ENCODE results near the gene AUH. TPM values are rescaled to one million over a fixed set of nuclear protein-coding genes. Genes with fewer than 3 reads are reported as not detected.

AUH gene
- polyA plus RNA-seq, 3 donors: 4.0 to 9.9 (median 8.4) TPM

DNA sequence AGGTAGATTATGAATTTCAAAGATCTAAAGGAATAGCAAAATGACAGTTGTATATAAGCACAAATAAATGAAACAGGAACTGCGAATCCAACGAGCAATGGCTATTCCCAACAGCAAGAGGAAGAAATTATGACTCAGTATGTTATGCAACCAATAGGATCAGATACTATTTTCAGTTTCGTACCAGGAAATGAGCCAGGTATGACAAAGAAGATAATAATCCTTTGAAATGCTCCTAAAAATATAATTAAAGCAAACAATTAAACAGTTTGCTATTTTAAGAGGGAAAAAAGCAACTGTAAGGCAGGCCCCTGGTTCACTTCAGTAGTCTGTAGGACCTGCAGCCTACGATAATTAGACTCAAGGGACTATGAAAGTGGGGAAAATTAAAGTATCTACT lies 58.9 kb downstream of the AUH start:
- Histone ChIP-seq H2AFZ (ENCODE audit: insufficient read depth, low read depth, low read length, poor library complexity, severe bottlenecking) (no peak overlapping the region), H3K27me3 (ENCODE audit: control insufficient read depth in 2 of 2, insufficient read depth in 2 of 2, low read length in 2 of 2) (no peaks in the 10 kb centered on the region), H3K9ac (ENCODE audit: insufficient read depth, low read length, poor library complexity, severe bottlenecking) (no peak overlapping the region), H3K9me3 (replicated peaks in 1 of 2; ENCODE audit: control insufficient read depth in 1 of 2, insufficient read depth in 1 of 2, low read length in 2 of 2) (no peaks in the 10 kb centered on the region), H3K27ac (ENCODE audit: low read depth in 1 of 2, low read length in 2 of 2) (peak overlapping the region; percentile 49 to 81), H3K36me3 (replicated peaks in 1 of 2; ENCODE audit: control insufficient read depth in 1 of 2, insufficient read depth in 2 of 2, low read length in 2 of 2) (no peaks in the 10 kb centered on the region), H3K79me2 (ENCODE audit: insufficient read depth, low read length) (peaks cover 3% of the 10 kb centered on the region), H3K4me2 (replicated peaks; ENCODE audit: extremely low read depth, low read length, poor library complexity, severe bottlenecking) (peak overlapping the region; percentile 75), H3K4me3 (replicated peaks in 1 of 3; ENCODE audit: low read depth in 2 of 3, low read length in 3 of 3) (peak overlapping the region; percentile 40 to 69 (median 62)), H4K20me1 (ENCODE audit: insufficient read depth, low read length) (no peaks in the 10 kb centered on the region), H3K4me1 (ENCODE audit: control insufficient read depth in 1 of 2, insufficient read depth in 2 of 2, low read length in 2 of 2) (peaks cover 35 to 59% of the 10 kb centered on the region in 2 donors)
- Mint-ChIP-seq H3K9me3 (no peaks in the 10 kb centered on the region), H3K4me1 (peaks cover 61% of the 10 kb centered on the region), H3K36me3 (peaks cover 9 to 18% of the 10 kb centered on the region in 2 donors), H3K27ac (peak overlapping the region; percentile 81 to 95 (median 91)), H3K27me3 (ENCODE audit: low read depth in 3 of 3) (peaks cover 0 to 3% (median 0%) of the 10 kb centered on the region in 3 donors), H3K4me3 (peak overlapping the region; percentile 58 to 86)
- DNase-seq: peak; percentile 72 to 92 (median 90)
- intact Hi-C loops (cut with micrococcal nuclease): loop anchor here (5.0 to 10.0 kb wide), 4 partner anchors 41 to 124 kb away; partner anchors contain the start of gene AUH (in 1 of the 2)
- TF ChIP-seq, protein P1, sequence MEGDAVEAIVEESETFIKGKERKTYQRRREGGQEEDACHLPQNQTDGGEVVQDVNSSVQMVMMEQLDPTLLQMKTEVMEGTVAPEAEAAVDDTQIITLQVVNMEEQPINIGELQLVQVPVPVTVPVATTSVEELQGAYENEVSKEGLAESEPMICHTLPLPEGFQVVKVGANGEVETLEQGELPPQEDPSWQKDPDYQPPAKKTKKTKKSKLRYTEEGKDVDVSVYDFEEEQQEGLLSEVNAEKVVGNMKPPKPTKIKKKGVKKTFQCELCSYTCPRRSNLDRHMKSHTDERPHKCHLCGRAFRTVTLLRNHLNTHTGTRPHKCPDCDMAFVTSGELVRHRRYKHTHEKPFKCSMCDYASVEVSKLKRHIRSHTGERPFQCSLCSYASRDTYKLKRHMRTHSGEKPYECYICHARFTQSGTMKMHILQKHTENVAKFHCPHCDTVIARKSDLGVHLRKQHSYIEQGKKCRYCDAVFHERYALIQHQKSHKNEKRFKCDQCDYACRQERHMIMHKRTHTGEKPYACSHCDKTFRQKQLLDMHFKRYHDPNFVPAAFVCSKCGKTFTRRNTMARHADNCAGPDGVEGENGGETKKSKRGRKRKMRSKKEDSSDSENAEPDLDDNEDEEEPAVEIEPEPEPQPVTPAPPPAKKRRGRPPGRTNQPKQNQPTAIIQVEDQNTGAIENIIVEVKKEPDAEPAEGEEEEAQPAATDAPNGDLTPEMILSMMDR (IDR thresholded peaks at IDR 0.05): no peak
- WGBS (ENCODE audit: insufficient coverage): no CpG with 5 or more reads among the region's 4 CpGs

DNA sequence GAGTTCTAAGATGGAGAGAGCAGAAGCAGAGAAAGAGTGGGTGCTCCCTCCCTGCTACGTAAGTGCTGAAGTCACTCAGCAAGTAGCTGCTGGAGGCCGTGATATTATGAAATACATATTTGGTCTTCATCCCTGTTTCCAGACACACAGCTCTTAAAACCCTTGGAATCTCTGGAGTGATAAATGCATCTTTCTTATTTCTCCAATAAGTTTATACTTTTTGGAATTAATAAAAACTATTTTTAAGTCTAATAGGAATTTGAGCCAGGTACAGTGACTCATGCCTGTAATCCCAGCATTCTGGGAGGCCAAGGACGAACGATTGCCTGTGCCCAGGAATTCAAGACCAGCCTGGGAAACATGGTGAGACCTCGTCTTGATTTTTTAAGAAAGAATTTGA lies 60.6 kb downstream of the AUH start:
- Mint-ChIP-seq H3K4me1 (peaks cover 74% of the 10 kb centered on the region), H3K9me3 (no peaks in the 10 kb centered on the region), H3K27me3 (ENCODE audit: low read depth in 3 of 3) (peaks cover 0 to 3% (median 0%) of the 10 kb centered on the region in 3 donors), H3K36me3 (peaks cover 9 to 21% of the 10 kb centered on the region in 2 donors), H3K4me3 (no peak overlapping the region), H3K27ac (peak overlapping the region in 2 of 7 donors; percentile 43 to 48)
- no peaks in the 10 kb centered on the region for H3K36me3 ChIP-seq (replicated peaks in 1 of 2; ENCODE audit: control insufficient read depth in 1 of 2, insufficient read depth in 2 of 2, low read length in 2 of 2)
- intact Hi-C loops (cut with micrococcal nuclease): loop anchor here (5.0 to 10.0 kb wide), 4 partner anchors 39 to 126 kb away; partner anchors contain the start of gene AUH (in 1 of the 2)
- no peak overlapping the region for H3K4me3 ChIP-seq (replicated peaks in 1 of 3; ENCODE audit: low read depth in 2 of 3, low read length in 3 of 3)
- no peak overlapping the region for H3K9ac ChIP-seq (ENCODE audit: insufficient read depth, low read length, poor library complexity, severe bottlenecking)
- no peaks in the 10 kb centered on the region for H4K20me1 ChIP-seq (ENCODE audit: insufficient read depth, low read length)
- H3K4me2 ChIP-seq (replicated peaks; ENCODE audit: extremely low read depth, low read length, poor library complexity, severe bottlenecking): no peak overlapping the region
- no peaks in the 10 kb centered on the region for H3K27me3 ChIP-seq (ENCODE audit: control insufficient read depth in 2 of 2, insufficient read depth in 2 of 2, low read length in 2 of 2)
- peaks cover 49 to 74% of the 10 kb centered on the region in 2 donors for H3K4me1 ChIP-seq (ENCODE audit: control insufficient read depth in 1 of 2, insufficient read depth in 2 of 2, low read length in 2 of 2)
- H3K79me2 ChIP-seq (ENCODE audit: insufficient read depth, low read length): peaks cover 3% of the 10 kb centered on the region
- no peak overlapping the region for H3K27ac ChIP-seq (ENCODE audit: low read depth in 1 of 2, low read length in 2 of 2)
- no peak for DNase-seq
- no peak overlapping the region for H2AFZ ChIP-seq (ENCODE audit: insufficient read depth, low read depth, low read length, poor library complexity, severe bottlenecking)
- TF ChIP-seq, protein P1 (IDR thresholded peaks at IDR 0.05): no peak
- H3K9me3 ChIP-seq (replicated peaks in 1 of 2; ENCODE audit: control insufficient read depth in 1 of 2, insufficient read depth in 1 of 2, low read length in 2 of 2): no peaks in the 10 kb centered on the region
- WGBS (ENCODE audit: insufficient coverage): 81% methylated on average over 3 of the region's 5 CpGs
